ENCODE data around the gene SPIB. TPM values are rescaled to one million over a fixed set of nuclear protein-coding genes. Genes with fewer than 3 reads are reported as not detected.

SPIB gene
- total RNA-seq, 5 donors from 2014 or later (not counting 1 experiment from before 2014, with no cell fraction given), result 0.72 to 9.7 (median 4.1) TPM

DNA sequence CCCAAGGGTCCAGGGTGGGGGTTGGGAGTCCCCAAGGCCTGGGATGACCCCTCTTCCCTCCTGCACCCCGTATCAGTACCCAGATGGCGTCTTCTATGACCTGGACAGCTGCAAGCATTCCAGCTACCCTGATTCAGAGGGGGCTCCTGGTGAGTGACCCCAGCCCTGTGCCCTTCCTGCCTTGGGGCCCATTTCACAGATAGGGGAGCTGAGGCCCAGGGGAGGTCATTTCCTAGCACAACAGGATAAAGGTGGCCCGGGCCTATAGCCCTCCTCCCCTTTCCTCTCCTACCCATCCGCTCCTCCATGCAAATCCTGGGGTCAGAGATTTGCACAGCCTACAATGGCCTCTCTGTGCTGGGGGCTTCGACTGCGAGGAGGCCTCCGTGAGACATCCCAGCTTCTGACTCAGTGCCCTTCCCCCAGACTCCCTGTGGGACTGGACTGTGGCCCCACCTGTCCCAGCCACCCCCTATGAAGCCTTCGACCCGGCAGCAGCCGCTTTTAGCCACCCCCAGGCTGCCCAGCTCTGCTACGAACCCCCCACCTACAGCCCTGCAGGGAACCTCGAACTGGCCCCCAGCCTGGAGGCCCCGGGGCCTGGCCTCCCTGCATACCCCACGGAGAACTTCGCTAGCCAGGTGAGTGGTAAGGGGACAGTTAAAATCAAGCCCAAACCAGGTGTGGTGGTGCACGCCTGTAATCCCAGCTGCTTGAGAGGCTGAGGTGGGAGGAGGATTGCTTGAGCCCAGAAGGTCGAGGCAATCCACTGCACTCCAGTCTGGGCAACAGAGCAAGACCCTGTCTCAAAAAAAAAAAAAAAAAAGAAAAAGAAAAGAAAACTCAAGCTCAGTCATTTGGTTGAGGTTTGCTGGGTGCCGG lies 3.9 kb downstream of the SPIB start:
- H3K4me3 ChIP-seq (ENCODE audit: control insufficient read depth in 1 of 2, extremely low read depth in 1 of 2, low read length in 1 of 2), result no peak overlapping the region

GRCh38 chr19:50423279-50424113 lies 4.8 kb downstream of the SPIB start:
- Histone ChIP-seq H3K27ac (ENCODE audit: low read length) (no peak overlapping the region), H3K36me3 (ENCODE audit: control insufficient read depth in 2 of 2, extremely low read depth in 1 of 2, insufficient read depth in 1 of 2, low read length in 1 of 2) (no peaks in the 10 kb centered on the region), H3K4me1 (ENCODE audit: control insufficient read depth in 1 of 2, extremely low read depth in 1 of 2, insufficient read depth in 2 of 2, low read length in 2 of 2) (peaks cover 0 to 18% of the 10 kb centered on the region in 2 experiments), H3K4me3 (ENCODE audit: control insufficient read depth in 1 of 2, extremely low read depth in 1 of 2, low read length in 1 of 2) (no peak overlapping the region), H3K9me3 (no peaks in the 10 kb centered on the region), H3K27me3 (replicated peaks in 1 of 2; ENCODE audit: control insufficient read depth in 2 of 2, extremely low read depth in 1 of 2, insufficient read depth in 2 of 2, low read length in 1 of 2) (peaks cover 5 to 65% of the 10 kb centered on the region in 2 experiments)
- no peaks in the 10 kb centered on the region for H3K9me3 Mint-ChIP-seq
- peaks cover 11 to 16% (median 15%) of the 10 kb centered on the region in 3 donors for H3K4me1 Mint-ChIP-seq
- DNase-seq (no peak), ATAC-seq (replicated peaks in 1 of 4) (no peak)
- no peak overlapping the region for H3K4me3 Mint-ChIP-seq
- no peak overlapping the region for H3K27ac Mint-ChIP-seq
- ChIA-PET POLR2A (interaction anchor here in 1 of 2 donors (0.7 kb wide), 1 partner anchor 82 kb away, joined by 6 read pairs; no protein-coding TSS in a partner anchor), CTCF (no interaction called here)
- peaks cover 23 to 25% of the 10 kb centered on the region in 2 donors for H3K27me3 Mint-ChIP-seq
- 87% methylated on average over 10 of the region's 22 CpGs for WGBS (ENCODE audit: insufficient coverage)
- H3K36me3 Mint-ChIP-seq, result peaks cover 5% of the 10 kb centered on the region

More for the DNA sequence above, 3.9 kb downstream of the SPIB start:
- ChIA-PET CTCF (no interaction called here), POLR2A (interaction anchor here in 1 of 2 donors (0.7 kb wide), 1 partner anchor 81 kb away, joined by 6 read pairs; no protein-coding TSS in a partner anchor)
- no peaks in the 10 kb centered on the region for H3K36me3 ChIP-seq (ENCODE audit: control insufficient read depth in 2 of 2, extremely low read depth in 1 of 2, insufficient read depth in 1 of 2, low read length in 1 of 2)
- Mint-ChIP-seq H3K27me3 (peaks cover 23 to 27% of the 10 kb centered on the region in 2 donors), H3K27ac (no peak overlapping the region), H3K36me3 (peaks cover 5% of the 10 kb centered on the region), H3K9me3 (no peaks in the 10 kb centered on the region), H3K4me1 (peaks cover 11 to 15% (median 13%) of the 10 kb centered on the region in 3 donors), H3K4me3 (no peak overlapping the region)
- H3K27me3 ChIP-seq (replicated peaks in 1 of 2; ENCODE audit: control insufficient read depth in 2 of 2, extremely low read depth in 1 of 2, insufficient read depth in 2 of 2, low read length in 1 of 2), result peaks cover 5 to 65% of the 10 kb centered on the region in 2 experiments
- 90% methylated on average over 8 of the region's 18 CpGs for WGBS (ENCODE audit: insufficient coverage)
- DNase-seq (no peak), ATAC-seq (replicated peaks in 1 of 4) (no peak)
- peaks cover 0 to 10% of the 10 kb centered on the region in 2 experiments for H3K4me1 ChIP-seq (ENCODE audit: control insufficient read depth in 1 of 2, extremely low read depth in 1 of 2, insufficient read depth in 2 of 2, low read length in 2 of 2)
- no peaks in the 10 kb centered on the region for H3K9me3 ChIP-seq
- H3K27ac ChIP-seq (ENCODE audit: low read length), result no peak overlapping the region

GRCh38 chr19:50425581-50425980 lies 6.8 kb downstream of the SPIB start:
- WGBS (ENCODE audit: insufficient coverage), result 57% methylated on average over 5 of the region's 7 CpGs
- DNase-seq (no peak), ATAC-seq (replicated peaks in 1 of 4) (no peak)
- no peak overlapping the region for H3K4me3 ChIP-seq (ENCODE audit: control insufficient read depth in 1 of 2, extremely low read depth in 1 of 2, low read length in 1 of 2)
- Mint-ChIP-seq H3K27ac (no peak overlapping the region), H3K9me3 (no peaks in the 10 kb centered on the region), H3K4me1 (peaks cover 2 to 8% (median 3%) of the 10 kb centered on the region in 3 donors), H3K36me3 (no peaks in the 10 kb centered on the region), H3K27me3 (peaks cover 8 to 11% of the 10 kb centered on the region in 2 donors), H3K4me3 (no peak overlapping the region)
- H3K36me3 ChIP-seq (ENCODE audit: control insufficient read depth in 2 of 2, extremely low read depth in 1 of 2, insufficient read depth in 1 of 2, low read length in 1 of 2), result no peaks in the 10 kb centered on the region
- H3K27me3 ChIP-seq (replicated peaks in 1 of 2; ENCODE audit: control insufficient read depth in 2 of 2, extremely low read depth in 1 of 2, insufficient read depth in 2 of 2, low read length in 1 of 2), result peaks cover 0 to 66% of the 10 kb centered on the region in 2 experiments
- ChIA-PET CTCF (no interaction called here), POLR2A (no interaction called here)
- no peak overlapping the region for H3K27ac ChIP-seq (ENCODE audit: low read length)
- no peaks in the 10 kb centered on the region for H3K9me3 ChIP-seq
- peaks cover 0 to 11% of the 10 kb centered on the region in 2 experiments for H3K4me1 ChIP-seq (ENCODE audit: control insufficient read depth in 1 of 2, extremely low read depth in 1 of 2, insufficient read depth in 2 of 2, low read length in 2 of 2)

DNA sequence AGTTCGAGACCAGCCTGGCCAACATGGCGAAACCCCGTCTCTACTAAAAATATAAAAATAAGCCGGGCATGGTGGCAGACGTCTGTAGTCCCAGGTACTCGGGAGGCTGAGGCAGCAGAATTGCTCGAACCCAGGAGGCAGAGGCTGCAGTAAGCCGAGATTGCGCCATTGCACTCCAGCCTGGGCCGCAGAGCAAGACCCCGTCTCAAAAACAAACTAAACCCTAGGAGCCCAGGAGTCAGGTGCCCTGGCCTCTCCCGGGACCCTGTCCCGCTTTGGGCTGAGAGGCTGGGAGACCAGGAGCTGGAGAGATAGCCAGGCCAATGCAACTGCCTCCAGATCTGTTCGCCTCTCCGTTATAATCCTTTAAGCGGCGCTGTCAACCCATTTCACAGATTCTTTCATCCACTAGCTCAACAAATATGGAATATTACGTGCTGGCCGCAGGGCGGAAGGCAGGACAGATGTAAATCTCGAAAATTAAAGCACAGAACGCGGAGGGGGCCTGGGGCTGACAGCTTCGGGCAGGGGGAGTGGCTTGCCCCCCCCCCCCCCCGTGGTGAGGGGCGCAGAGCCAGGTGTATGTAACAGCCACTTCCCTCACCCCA lies 8.7 kb downstream of the SPIB start:
- Histone ChIP-seq H3K27ac (ENCODE audit: low read length) (no peak overlapping the region), H3K27me3 (replicated peaks in 1 of 2; ENCODE audit: control insufficient read depth in 2 of 2, extremely low read depth in 1 of 2, insufficient read depth in 2 of 2, low read length in 1 of 2) (peaks cover 0 to 63% of the 10 kb centered on the region in 2 experiments), H3K36me3 (ENCODE audit: control insufficient read depth in 2 of 2, extremely low read depth in 1 of 2, insufficient read depth in 1 of 2, low read length in 1 of 2) (no peaks in the 10 kb centered on the region), H3K9me3 (no peaks in the 10 kb centered on the region), H3K4me1 (ENCODE audit: control insufficient read depth in 1 of 2, extremely low read depth in 1 of 2, insufficient read depth in 2 of 2, low read length in 2 of 2) (peaks cover 0 to 24% of the 10 kb centered on the region in 2 experiments), H3K4me3 (ENCODE audit: control insufficient read depth in 1 of 2, extremely low read depth in 1 of 2, low read length in 1 of 2) (peak overlapping the region in 1 of 2 donors; percentile 37)
- CTCF ChIA-PET, result interaction anchor here in 1 of 2 donors (0.6 kb wide), 1 partner anchor 46 kb away, joined by 3 read pairs; no protein-coding TSS in a partner anchor
- POLR2A ChIA-PET, result interaction anchor here in 1 of 2 donors (0.6 kb wide), 1 partner anchor 63 kb away, joined by 3 read pairs; no protein-coding TSS in a partner anchor
- peak overlapping the region in 2 of 3 donors; percentile 3 to 60 for H3K4me3 Mint-ChIP-seq
- no peaks in the 10 kb centered on the region for H3K9me3 Mint-ChIP-seq
- H3K4me1 Mint-ChIP-seq, result peaks cover 10 to 18% (median 15%) of the 10 kb centered on the region in 3 donors
- H3K36me3 Mint-ChIP-seq, result no peaks in the 10 kb centered on the region
- peaks cover 0 to 4% of the 10 kb centered on the region in 2 donors for H3K27me3 Mint-ChIP-seq
- 96% methylated on average over 8 of the region's 26 CpGs for WGBS (ENCODE audit: insufficient coverage)
- ATAC-seq (replicated peaks in 1 of 4) (no peak), DNase-seq (no peak)
- H3K27ac Mint-ChIP-seq, result no peak overlapping the region

- WGBS (ENCODE audit: insufficient coverage), result 13% methylated on average over 36 of the region's 38 CpGs
- H3K27ac ChIP-seq (ENCODE audit: low read length), result no peak overlapping the region
- no peaks in the 10 kb centered on the region for H3K36me3 ChIP-seq (ENCODE audit: control insufficient read depth in 2 of 2, extremely low read depth in 1 of 2, insufficient read depth in 1 of 2, low read length in 1 of 2)
- ChIA-PET POLR2A (no interaction called here), CTCF (interaction anchor here in 1 of 2 donors (0.5 kb wide), 1 partner anchor 128 kb away, joined by 9 read pairs; no protein-coding TSS in a partner anchor)
- H3K9me3 ChIP-seq, result no peaks in the 10 kb centered on the region
- H3K27me3 ChIP-seq (replicated peaks in 1 of 2; ENCODE audit: control insufficient read depth in 2 of 2, extremely low read depth in 1 of 2, insufficient read depth in 2 of 2, low read length in 1 of 2), result peaks cover 0 to 63% of the 10 kb centered on the region in 2 experiments
- H3K4me3 ChIP-seq (ENCODE audit: control insufficient read depth in 1 of 2, extremely low read depth in 1 of 2, low read length in 1 of 2), result peak overlapping the region; percentile 37 to 57
- no peak overlapping the region for H3K27ac Mint-ChIP-seq
- H3K27me3 Mint-ChIP-seq, result peaks cover 2 to 6% of the 10 kb centered on the region in 2 donors
- peak overlapping the region; percentile 60 to 67 (median 65) for H3K4me3 Mint-ChIP-seq
- DNase-seq (peak in 33 of 35 experiments; percentile 15 to 70 (median 37)), ATAC-seq (replicated peaks in 1 of 4) (peak in 1 of 4 experiments; percentile 38)
- H3K4me1 Mint-ChIP-seq, result peaks cover 10 to 20% (median 15%) of the 10 kb centered on the region in 3 donors
- no peaks in the 10 kb centered on the region for H3K9me3 Mint-ChIP-seq
- peaks cover 0 to 29% of the 10 kb centered on the region in 2 experiments for H3K4me1 ChIP-seq (ENCODE audit: control insufficient read depth in 1 of 2, extremely low read depth in 1 of 2, insufficient read depth in 2 of 2, low read length in 2 of 2)
- H3K36me3 Mint-ChIP-seq, result no peaks in the 10 kb centered on the region
Observed at GRCh38 chr19:50427997-50428425, 9.3 kb downstream of the SPIB start.

Measured in T-cell (primary cell).